CD4-positive, alpha-beta memory T cell (primary cell): ENCODE data around the gene GALNT5. TPM values are rescaled to one million over a fixed set of nuclear protein-coding genes. Genes with fewer than 3 reads are reported as not detected.
A peak's percentile ranks its signal among the peaks of the same experiment; 100 is the strongest.

Experiments
- CTCF ChIA-PET: fragments of 350-600 bp; sonication (Branson Sonifier 250); formaldehyde crosslinking; loops from one replicate; lab custom pipeline; 2021; ENCODE audit warnings: inconsistent platforms; ENCODE audit not compliant: partially characterized antibody; lab: Charles Lee
- POLR2A ChIA-PET: fragments of 350-600 bp; sonication (Branson Sonifier 250); formaldehyde crosslinking; loops from one replicate; lab custom pipeline; 2021; ENCODE audit not compliant: partially characterized antibody; lab: Charles Lee
- DNase-seq, 5 donors: peaks; one replicate each; pipeline versions ENCODE4 v3.0.0 to v3.0.0-alpha.2; 2020 to 2022; ENCODE audit warnings: mixed read lengths in 1 of 5
- H3K27ac ChIP-seq: one replicate; pipeline ENCODE4 v1.7.0; 2013; ENCODE audit warnings: low read depth, low read length
- H3K27me3 ChIP-seq: 2 replicates; pipeline ENCODE4 v1.7.0; 2013; ENCODE audit warnings: mild to moderate bottlenecking, low read length, moderate library complexity; ENCODE audit not compliant: insufficient read depth
- H3K36me3 ChIP-seq: 2 replicates; pipeline ENCODE4 v1.7.0; 2013; ENCODE audit warnings: mild to moderate bottlenecking, low read length, moderate library complexity; ENCODE audit not compliant: insufficient read depth
- H3K4me1 ChIP-seq: 2 replicates; pipeline ENCODE4 v1.7.0; 2013; ENCODE audit warnings: mild to moderate bottlenecking, low read length, moderate library complexity; ENCODE audit not compliant: insufficient read depth
- H3K4me3 ChIP-seq, 2 donors: one replicate each; pipeline ENCODE4 v1.7.0; 2013; ENCODE audit warnings: low read length in 2 of 2, mild to moderate bottlenecking in 1 of 2
- H3K9me3 ChIP-seq, 2 donors: one replicate each; pipeline ENCODE4 v1.7.0; 2013; ENCODE audit warnings: low read length in 2 of 2, control low read depth in 1 of 2; ENCODE audit not compliant: control insufficient read depth in 1 of 2
- H3K27ac Mint-ChIP-seq, 7 donors: one replicate each; pipeline ENCODE4 v1.8.0; 2020 to 2021; ENCODE audit warnings: mixed read lengths in 7 of 7, mild to moderate bottlenecking in 6 of 7, inconsistent platforms in 3 of 7, moderate library complexity in 3 of 7
- H3K27me3 Mint-ChIP-seq, 2 donors: one replicate each; pipeline ENCODE4 v1.8.0; 2020 to 2021; ENCODE audit warnings: mixed read lengths in 2 of 2
- H3K36me3 Mint-ChIP-seq, 2 donors: one replicate each; pipeline ENCODE4 v1.8.0; 2020 to 2021; ENCODE audit warnings: mixed read lengths in 2 of 2, inconsistent platforms in 1 of 2, mild to moderate bottlenecking in 1 of 2
- H3K4me1 Mint-ChIP-seq, 4 donors: one replicate each; pipeline ENCODE4 v1.8.0; 2020 to 2021; ENCODE audit warnings: mixed read lengths in 4 of 4, mild to moderate bottlenecking in 1 of 4
- H3K4me3 Mint-ChIP-seq, 8 donors: one replicate each; pipeline ENCODE4 v1.8.0; 2020 to 2021; ENCODE audit warnings: mixed read lengths in 8 of 8, mild to moderate bottlenecking in 7 of 8, moderate library complexity in 6 of 8, inconsistent platforms in 3 of 8
- H3K9me3 Mint-ChIP-seq, 8 donors: one replicate each; pipeline ENCODE4 v1.8.0; 2020 to 2021; ENCODE audit warnings: mixed read lengths in 8 of 8, mild to moderate bottlenecking in 5 of 8, inconsistent platforms in 3 of 8, moderate library complexity in 1 of 8
- intact Hi-C: fragments of 100-400 bp; cut with micrococcal nuclease; formaldehyde crosslinking; loops from one replicate; pipeline ENCODE4 v1.15.1; 2023
- polyA plus RNA-seq, 2 donors: library from polyadenylated mRNA; unstranded; fragments of 300-500 nt; fragmentation: Illumina TruSeq; gene quantifications; one replicate each; pipeline ENCODE4 v1.2.3, GENCODE V29; 2021
- total RNA-seq, 2 experiments: library from RNA; stranded (reverse); gene quantifications; one replicate each; pipeline ENCODE4 v1.2.3, GENCODE V29; 2021

Gene GALNT5, protein sequence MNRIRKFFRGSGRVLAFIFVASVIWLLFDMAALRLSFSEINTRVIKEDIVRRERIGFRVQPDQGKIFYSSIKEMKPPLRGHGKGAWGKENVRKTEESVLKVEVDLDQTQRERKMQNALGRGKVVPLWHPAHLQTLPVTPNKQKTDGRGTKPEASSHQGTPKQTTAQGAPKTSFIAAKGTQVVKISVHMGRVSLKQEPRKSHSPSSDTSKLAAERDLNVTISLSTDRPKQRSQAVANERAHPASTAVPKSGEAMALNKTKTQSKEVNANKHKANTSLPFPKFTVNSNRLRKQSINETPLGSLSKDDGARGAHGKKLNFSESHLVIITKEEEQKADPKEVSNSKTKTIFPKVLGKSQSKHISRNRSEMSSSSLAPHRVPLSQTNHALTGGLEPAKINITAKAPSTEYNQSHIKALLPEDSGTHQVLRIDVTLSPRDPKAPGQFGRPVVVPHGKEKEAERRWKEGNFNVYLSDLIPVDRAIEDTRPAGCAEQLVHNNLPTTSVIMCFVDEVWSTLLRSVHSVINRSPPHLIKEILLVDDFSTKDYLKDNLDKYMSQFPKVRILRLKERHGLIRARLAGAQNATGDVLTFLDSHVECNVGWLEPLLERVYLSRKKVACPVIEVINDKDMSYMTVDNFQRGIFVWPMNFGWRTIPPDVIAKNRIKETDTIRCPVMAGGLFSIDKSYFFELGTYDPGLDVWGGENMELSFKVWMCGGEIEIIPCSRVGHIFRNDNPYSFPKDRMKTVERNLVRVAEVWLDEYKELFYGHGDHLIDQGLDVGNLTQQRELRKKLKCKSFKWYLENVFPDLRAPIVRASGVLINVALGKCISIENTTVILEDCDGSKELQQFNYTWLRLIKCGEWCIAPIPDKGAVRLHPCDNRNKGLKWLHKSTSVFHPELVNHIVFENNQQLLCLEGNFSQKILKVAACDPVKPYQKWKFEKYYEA
- not detected for total RNA-seq
- not detected for polyA plus RNA-seq

DNA sequence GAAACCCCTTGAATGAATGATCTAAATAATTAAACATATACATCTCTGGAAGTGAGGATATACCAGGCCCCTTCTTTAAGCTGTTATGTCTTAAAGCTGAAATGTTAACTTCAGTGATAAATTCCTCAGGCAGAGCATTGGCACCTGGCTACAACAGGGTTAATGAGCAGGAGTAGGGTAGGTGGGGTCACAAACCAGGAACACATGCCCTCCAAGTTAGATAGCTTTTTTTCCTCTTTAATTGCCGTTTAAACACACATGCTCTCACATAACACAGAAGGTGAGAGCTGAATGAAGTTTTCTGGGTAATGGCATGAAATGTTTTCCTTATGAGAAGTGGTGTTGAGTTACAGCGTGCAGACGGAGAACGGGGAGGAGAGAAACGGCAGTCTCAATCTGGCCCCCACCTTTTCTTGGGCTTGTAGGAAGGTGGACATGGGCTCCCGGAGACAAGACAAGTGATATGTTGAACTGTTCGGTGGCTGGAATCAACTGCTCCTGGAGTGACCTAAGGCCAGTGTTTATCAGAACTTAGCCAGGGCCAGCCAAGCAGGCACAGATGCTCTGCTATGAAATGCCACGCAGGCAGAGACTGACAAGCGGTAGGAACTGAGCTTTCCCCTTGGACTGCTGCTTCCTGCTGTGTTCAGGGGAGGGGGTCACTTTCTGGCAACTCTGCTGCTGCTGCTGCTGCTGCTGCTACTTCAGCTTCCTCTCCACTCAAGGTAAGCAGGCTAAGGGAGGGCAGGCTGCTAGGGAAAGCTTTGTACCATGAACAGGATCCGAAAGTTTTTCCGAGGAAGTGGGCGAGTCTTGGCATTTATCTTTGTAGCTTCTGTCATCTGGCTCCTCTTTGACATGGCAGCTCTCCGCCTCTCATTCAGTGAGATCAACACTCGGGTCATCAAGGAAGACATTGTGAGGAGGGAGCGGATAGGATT, at the start of gene GALNT5:
GALNT5 (plus strand) TSS at position 394 of the 941 bp plus-strand sequence; CDS start at position 772, 378 bp downstream.
- H3K27me3 ChIP-seq: no peaks in the 10 kb centered on the region
- Mint-ChIP-seq H3K4me3 (no peak within 1 kb of the TSS), H3K27me3 (peaks cover 0 to under 1% of the 10 kb centered on the region in 2 donors), H3K36me3 (no peaks in the 10 kb centered on the region), H3K27ac (no peak within 1 kb of the TSS), H3K9me3 (no peaks in the 10 kb centered on the region), H3K4me1 (peaks cover 7 to 13% (median 9%) of the 10 kb centered on the region in 4 donors)
- no peaks in the 10 kb centered on the region for H3K4me1 ChIP-seq
- H3K4me3 ChIP-seq: no peak within 1 kb of the TSS
- intact Hi-C loops: no loop called here
- H3K36me3 ChIP-seq: no peaks in the 10 kb centered on the region
- no peaks in the 10 kb centered on the region for H3K9me3 ChIP-seq
- peak in 1 of 5 donors; percentile 27 for DNase-seq
- CTCF ChIA-PET: no interaction called here
- H3K27ac ChIP-seq: no peak within 1 kb of the TSS
- POLR2A ChIA-PET: no interaction called here

DNA sequence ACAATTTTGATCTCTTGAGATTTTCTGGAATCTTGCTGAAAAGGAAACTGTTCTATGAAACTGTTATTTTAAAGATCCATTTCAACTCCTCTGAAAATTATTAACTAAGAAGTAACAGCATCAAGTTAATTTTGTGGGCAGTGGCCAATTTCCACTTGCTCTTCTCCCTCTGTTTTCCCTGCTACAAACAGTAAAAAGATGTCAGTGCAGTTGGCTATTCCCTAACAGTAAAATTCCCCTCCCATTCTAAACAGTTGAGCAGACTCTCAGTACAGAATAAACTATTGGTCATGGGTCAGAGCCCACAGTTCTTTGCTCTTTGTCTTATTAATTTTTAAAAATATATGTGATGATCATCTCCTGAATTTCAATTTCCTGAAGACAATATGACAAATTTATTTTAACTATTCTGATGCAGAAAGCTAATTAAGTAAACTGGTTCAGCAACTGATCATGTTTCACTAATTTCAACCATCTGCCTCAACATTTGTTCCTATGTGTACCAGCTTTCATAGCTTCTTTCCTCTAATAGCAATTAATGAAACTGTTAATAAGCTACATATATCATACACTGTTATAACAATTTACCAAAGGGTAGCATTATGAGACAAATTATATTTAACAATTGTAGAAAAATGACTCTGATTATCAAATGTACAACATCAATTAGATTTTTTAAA, 41.1 kb upstream of the GALNT5 start:
- no peak overlapping the region for H3K4me3 Mint-ChIP-seq
- Histone ChIP-seq H3K9me3 (no peaks in the 10 kb centered on the region), H3K27ac (no peak overlapping the region), H3K36me3 (no peaks in the 10 kb centered on the region), H3K27me3 (no peaks in the 10 kb centered on the region), H3K4me1 (no peaks in the 10 kb centered on the region), H3K4me3 (no peak overlapping the region)
- intact Hi-C loops: no loop called here
- ChIA-PET CTCF (interaction anchor here (1.3 kb wide), 1 partner anchor 23 kb away, joined by 4 read pairs; no protein-coding TSS in a partner anchor), POLR2A (no interaction called here)
- peaks cover 0 to 2% (median 0%) of the 10 kb centered on the region in 8 donors for H3K9me3 Mint-ChIP-seq
- peaks cover 10% of the 10 kb centered on the region in 2 donors for H3K27me3 Mint-ChIP-seq
- no peak for DNase-seq
- no peak overlapping the region for H3K27ac Mint-ChIP-seq
- H3K4me1 Mint-ChIP-seq: no peaks in the 10 kb centered on the region
- H3K36me3 Mint-ChIP-seq: no peaks in the 10 kb centered on the region

DNA sequence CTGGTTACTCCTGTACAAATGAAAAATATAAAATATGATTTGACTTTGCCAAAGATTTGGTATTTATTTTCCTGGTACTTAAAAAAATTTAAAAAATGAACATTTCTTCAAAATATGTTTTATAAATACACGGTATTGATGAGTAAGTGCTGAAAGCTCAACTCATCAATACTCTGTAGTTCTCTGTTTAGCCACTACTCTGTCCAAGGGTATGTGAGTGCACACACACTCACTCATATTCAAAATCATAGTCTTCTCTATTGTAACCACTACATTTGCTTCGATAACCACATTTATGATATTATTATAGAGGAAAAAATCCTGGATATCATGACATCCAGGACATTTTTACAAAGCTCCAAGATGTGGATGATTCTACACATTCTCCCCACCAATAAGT, 40.1 kb upstream of the GALNT5 start:
- H3K4me1 ChIP-seq: no peaks in the 10 kb centered on the region
- no peaks in the 10 kb centered on the region for H3K9me3 ChIP-seq
- Mint-ChIP-seq H3K27ac (no peak overlapping the region), H3K27me3 (peaks cover 9 to 14% of the 10 kb centered on the region in 2 donors), H3K4me1 (no peaks in the 10 kb centered on the region), H3K9me3 (peaks cover 0 to 2% (median 0%) of the 10 kb centered on the region in 8 donors), H3K4me3 (no peak overlapping the region), H3K36me3 (no peaks in the 10 kb centered on the region)
- H3K27ac ChIP-seq: no peak overlapping the region
- ChIA-PET POLR2A (no interaction called here), CTCF (interaction anchor here (1.3 kb wide), 1 partner anchor 24 kb away, joined by 4 read pairs; no protein-coding TSS in a partner anchor)
- intact Hi-C loops: no loop called here
- H3K27me3 ChIP-seq: no peaks in the 10 kb centered on the region
- no peak overlapping the region for H3K4me3 ChIP-seq
- no peak for DNase-seq
- H3K36me3 ChIP-seq: no peaks in the 10 kb centered on the region

DNA sequence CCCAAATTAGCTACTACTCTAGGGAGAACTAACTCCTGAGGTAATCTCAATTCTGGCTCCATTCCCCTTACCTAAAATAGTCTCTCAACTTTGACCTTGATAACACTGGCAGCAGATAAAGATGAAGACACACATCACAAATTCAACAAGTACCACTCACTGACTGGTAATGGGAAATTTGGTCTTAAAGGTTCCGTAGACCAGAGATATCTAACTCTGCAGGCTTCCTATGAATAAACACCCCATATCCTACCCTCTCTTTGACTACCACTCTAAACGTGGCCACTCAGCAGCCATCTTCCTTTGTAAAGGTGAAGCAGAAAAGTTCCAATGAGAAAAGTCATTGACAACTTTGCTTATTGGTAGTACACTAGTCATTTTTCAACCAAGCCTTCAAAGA, 38.6 kb upstream of the GALNT5 start:
- intact Hi-C loops: no loop called here
- no peak for DNase-seq
- Mint-ChIP-seq H3K36me3 (no peaks in the 10 kb centered on the region), H3K27me3 (peaks cover 8 to 11% of the 10 kb centered on the region in 2 donors), H3K9me3 (peaks cover 0 to 3% (median 0%) of the 10 kb centered on the region in 8 donors), H3K4me1 (no peaks in the 10 kb centered on the region), H3K4me3 (no peak overlapping the region), H3K27ac (no peak overlapping the region)
- H3K36me3 ChIP-seq: no peaks in the 10 kb centered on the region
- CTCF ChIA-PET: no interaction called here
- H3K4me1 ChIP-seq: no peaks in the 10 kb centered on the region
- POLR2A ChIA-PET: no interaction called here
- no peaks in the 10 kb centered on the region for H3K9me3 ChIP-seq
- H3K27ac ChIP-seq: no peak overlapping the region
- no peak overlapping the region for H3K4me3 ChIP-seq
- no peaks in the 10 kb centered on the region for H3K27me3 ChIP-seq

DNA sequence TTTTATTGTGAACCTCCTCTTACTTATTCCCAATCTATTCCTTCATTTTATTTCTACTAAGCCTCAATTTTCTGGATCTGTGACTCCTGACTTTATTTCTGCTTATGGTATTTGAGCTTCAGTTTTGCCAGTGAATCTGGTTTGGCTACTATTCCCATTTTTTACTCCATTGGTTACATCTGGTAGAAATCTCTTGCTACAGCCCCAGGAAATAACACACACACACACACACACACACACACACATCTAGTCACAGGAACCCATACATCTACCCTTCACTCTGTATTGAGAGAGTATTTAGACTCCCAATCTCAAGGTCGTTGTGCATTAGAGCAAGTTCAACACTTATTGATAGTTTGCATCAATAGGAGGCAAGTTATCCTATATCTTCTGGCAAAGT, 37.0 kb upstream of the GALNT5 start:
- peaks cover 0 to 3% (median 0%) of the 10 kb centered on the region in 8 donors for H3K9me3 Mint-ChIP-seq
- no peaks in the 10 kb centered on the region for H3K27me3 ChIP-seq
- no peak overlapping the region for H3K27ac ChIP-seq
- H3K4me1 ChIP-seq: no peaks in the 10 kb centered on the region
- intact Hi-C loops: no loop called here
- no peaks in the 10 kb centered on the region for H3K9me3 ChIP-seq
- peaks cover 10 to 11% of the 10 kb centered on the region in 2 donors for H3K27me3 Mint-ChIP-seq
- H3K4me3 ChIP-seq: no peak overlapping the region
- H3K4me1 Mint-ChIP-seq: no peaks in the 10 kb centered on the region
- no peak for DNase-seq
- no peak overlapping the region for H3K27ac Mint-ChIP-seq
- no peak overlapping the region for H3K4me3 Mint-ChIP-seq
- ChIA-PET POLR2A (no interaction called here), CTCF (no interaction called here)
- H3K36me3 ChIP-seq: no peaks in the 10 kb centered on the region
- no peaks in the 10 kb centered on the region for H3K36me3 Mint-ChIP-seq

DNA sequence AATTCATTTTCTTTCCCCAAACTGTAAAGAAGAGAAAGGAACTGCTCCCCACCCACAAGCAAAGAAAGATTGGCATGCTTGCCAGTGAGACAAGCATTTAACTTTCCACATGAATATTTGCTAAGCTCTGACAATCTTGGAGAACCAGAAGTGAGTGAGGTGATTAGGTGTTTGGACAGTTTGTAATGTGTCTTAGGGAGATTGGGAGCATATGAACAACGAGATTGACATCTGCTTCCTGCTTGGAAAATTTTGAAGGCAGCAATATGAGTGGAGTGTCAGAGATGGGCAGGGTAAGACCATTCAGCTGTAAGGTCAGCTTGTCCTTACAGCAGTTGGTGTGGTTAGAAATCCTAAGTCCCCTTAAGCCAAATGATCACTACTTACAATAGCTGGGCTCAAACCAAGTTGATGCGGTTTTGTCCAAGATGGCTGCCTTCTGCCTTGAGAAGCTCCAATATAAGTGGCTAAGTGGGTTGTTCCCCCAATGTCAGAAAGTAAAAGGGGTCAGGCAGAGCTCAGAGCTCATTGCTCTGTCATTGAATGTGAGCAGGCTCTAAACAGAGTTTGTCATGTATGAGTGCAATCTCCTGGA, 36.0 kb upstream of the GALNT5 start:
- H3K4me3 Mint-ChIP-seq: no peak overlapping the region
- intact Hi-C loops: no loop called here
- no peak for DNase-seq

More for the DNA sequence above, 36.0 kb upstream of the GALNT5 start:
- H3K27ac ChIP-seq: no peak overlapping the region
- Mint-ChIP-seq H3K36me3 (no peaks in the 10 kb centered on the region), H3K4me1 (no peaks in the 10 kb centered on the region), H3K27me3 (peaks cover 9 to 10% of the 10 kb centered on the region in 2 donors), H3K27ac (no peak overlapping the region), H3K9me3 (peaks cover 0 to 3% (median 0%) of the 10 kb centered on the region in 8 donors)
- no peaks in the 10 kb centered on the region for H3K4me1 ChIP-seq
- H3K9me3 ChIP-seq: no peaks in the 10 kb centered on the region
- ChIA-PET CTCF (no interaction called here), POLR2A (no interaction called here)
- H3K27me3 ChIP-seq: no peaks in the 10 kb centered on the region
- no peak overlapping the region for H3K4me3 ChIP-seq
- H3K36me3 ChIP-seq: no peaks in the 10 kb centered on the region
